Measurements from ENCODE around the gene MAGEB1.

- TF ChIP-seq CTCF (conservative IDR thresholded peaks at IDR 0.05; ENCODE audit: low read length) (no peak), EZH2phosphoT487 (IDR thresholded peaks at IDR 0.05; ENCODE audit: borderline replicate concordance, low read depth, low read length) (no peak)
Measured at GRCh38 chrX:30262763-30263162, 15.8 kb downstream of the MAGEB1 start.

Measured in OCI-LY7 (cell line).